HG02885 (cell line): ENCODE data around the gene MOB3B.
A peak's percentile ranks its signal among the peaks of the same experiment; 100 is the strongest.
"Not testable (repeated sequence)": the region's sequence is repeated elsewhere in the genome, so short reads cannot be mapped to it uniquely, and the experiment has no call there.

Source experiments
- ATAC-seq: cut with Tn5 transposase; IDR thresholded peaks from one replicate; pipeline ENCODE4 v1.9.1; 2021; ENCODE audit warnings: mild to moderate bottlenecking; ENCODE audit not compliant: unreplicated experiment, poor library complexity

MOB3B gene

GRCh38 chr9:27453860-27454553 is 75.6 kb downstream of the MOB3B start:
- no peak for ATAC-seq

DNA sequence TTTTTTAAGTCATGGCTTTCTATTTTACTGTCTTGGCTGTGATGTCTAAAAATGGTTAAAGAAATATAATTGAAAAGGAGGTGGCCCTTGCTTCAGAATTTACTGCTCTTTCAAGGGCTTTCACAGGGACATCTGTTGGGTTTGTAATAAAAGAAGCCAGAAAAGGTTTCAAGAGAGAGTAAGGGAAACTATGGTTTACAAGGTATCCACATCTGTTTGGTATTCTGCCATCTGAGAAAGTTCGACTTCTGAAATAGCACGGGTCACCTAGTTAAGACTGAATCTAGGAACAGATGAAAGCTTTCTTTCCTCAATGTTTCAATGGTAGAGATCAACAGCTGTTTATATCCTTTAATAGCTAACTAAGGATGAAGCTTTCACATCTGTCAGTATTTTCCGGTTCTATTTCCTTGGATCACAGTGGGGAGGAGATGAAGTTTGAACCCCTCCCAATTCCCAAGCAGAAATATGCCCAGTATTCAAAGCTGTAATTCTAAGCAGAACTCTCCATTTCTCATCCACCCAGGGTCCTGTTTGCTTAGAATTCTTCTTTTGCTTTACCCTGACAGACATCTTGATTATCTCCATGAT is 78.3 kb downstream of the MOB3B start:
- ATAC-seq: peak; percentile 56

GRCh38 chr9:27450752-27451151 is 78.9 kb downstream of the MOB3B start:
- ATAC-seq: peak; percentile 7

DNA sequence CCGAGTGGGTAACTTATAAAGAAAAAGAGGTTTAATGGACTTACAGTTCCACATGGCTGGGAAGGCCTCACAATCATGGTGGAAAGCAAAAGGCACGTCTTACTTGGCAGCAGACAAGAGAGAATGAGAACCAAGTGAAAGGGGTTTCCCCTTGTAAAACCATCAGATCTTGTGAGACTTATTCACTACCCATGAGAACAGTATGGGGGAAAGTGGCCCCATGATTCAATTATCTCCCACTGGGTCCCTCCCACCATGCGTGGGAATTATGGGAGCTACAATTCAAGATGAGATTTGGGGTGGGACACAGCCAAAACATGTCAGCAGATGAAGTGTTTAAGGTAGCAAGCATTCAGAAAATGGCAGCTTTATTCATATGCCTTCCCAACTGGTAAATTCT is 81.3 kb downstream of the MOB3B start:
- not testable (repeated sequence) for ATAC-seq

- no peak for ATAC-seq
These were observed 82.5 kb downstream of the MOB3B start for GRCh38 chr9:27447031-27447683.

GRCh38 chr9:27445688-27446087 is 83.9 kb downstream of the MOB3B start:
- ATAC-seq: no peak

DNA sequence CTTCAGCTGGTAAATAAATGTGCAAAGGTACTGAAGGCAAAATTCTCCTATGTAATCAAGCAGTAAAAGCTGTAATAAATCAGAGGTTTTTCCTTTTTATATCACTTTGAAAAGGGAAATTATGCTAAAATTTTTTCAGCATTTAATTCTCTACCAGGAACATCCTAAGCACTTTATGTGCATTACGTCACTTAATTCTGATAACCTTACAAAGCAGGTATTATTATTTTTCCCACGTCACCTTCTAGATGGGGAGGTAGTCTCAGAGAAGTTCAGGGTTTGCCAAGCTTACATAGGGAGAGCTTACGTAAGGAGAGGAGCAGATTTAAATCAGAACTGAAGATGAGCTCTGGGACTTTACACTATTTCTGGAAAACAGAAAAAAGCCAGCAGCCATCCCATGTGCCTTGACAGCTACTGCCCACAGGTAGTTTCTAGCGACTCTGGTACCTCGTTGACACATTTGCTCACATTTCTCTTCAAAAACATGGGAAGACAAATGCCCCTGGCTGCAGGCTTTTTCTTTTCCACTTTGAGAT is 84.5 kb downstream of the MOB3B start:
- ATAC-seq: no peak

- no peak for ATAC-seq
These were observed 87.2 kb downstream of the MOB3B start for GRCh38 chr9:27442464-27442863.

DNA sequence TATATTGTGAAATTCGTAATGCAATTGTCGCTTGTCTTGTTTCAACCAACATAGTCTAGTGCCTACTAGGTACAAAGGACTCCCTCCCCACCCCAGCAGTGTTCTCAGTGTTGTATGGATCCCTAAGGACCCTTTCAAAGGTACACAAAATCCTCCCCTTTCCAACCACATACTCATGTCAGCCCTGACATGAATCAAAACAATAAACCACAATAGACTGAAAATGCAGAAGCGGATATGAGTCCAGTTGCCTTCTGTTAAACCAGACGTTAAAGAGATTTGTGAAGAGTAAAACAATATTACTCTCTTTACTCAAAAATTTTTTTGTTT is 87.9 kb downstream of the MOB3B start:
- peak; percentile 97 for ATAC-seq

- ATAC-seq: no peak
These were observed 88.5 kb downstream of the MOB3B start for GRCh38 chr9:27440888-27441740.

DNA sequence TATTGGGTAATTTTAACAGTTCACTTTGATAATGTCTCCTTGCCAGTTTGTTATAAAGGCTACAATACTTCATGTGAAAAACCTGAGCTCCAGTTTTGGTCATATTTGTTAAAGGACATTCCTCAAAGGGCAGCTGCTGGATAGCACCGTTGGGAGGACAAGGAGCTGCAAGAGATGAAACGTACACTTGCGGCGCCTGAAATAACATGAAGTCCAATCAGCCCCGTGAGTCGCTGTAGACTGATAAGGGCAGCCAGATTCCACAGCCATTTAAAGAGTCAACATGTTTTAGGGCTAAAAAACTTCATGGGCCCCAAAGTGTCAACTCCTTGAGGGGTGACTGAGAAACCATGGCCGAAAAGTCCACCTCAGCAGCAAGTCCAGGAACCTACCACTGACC is 91.1 kb downstream of the MOB3B start:
- no peak for ATAC-seq

GRCh38 chr9:27437652-27438373 is 91.8 kb downstream of the MOB3B start:
- ATAC-seq: no peak

GRCh38 chr9:27436234-27436633 is 93.4 kb downstream of the MOB3B start:
- ATAC-seq: no peak

- no peak for ATAC-seq
These were observed 95.8 kb downstream of the MOB3B start for GRCh38 chr9:27433631-27434325.

DNA sequence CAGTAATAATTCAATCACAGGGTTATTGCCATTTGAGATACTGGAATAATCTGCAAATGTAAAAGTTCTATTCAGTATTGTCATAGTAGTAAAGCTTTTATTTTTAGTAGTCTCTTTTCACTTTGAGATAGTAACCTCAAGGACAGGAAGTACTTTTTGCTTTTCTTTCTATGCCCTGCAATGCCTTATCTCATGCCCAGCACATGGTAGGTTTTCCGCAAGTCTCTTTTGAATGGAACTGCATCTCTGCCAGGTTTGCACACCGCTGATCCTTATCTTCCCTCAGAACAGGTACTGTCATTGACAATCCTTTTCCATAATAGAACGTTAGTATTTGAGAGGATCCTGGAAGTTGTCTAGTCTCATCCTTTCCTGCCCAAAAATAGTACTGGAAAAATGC is 97.3 kb downstream of the MOB3B start:
- no peak for ATAC-seq

DNA sequence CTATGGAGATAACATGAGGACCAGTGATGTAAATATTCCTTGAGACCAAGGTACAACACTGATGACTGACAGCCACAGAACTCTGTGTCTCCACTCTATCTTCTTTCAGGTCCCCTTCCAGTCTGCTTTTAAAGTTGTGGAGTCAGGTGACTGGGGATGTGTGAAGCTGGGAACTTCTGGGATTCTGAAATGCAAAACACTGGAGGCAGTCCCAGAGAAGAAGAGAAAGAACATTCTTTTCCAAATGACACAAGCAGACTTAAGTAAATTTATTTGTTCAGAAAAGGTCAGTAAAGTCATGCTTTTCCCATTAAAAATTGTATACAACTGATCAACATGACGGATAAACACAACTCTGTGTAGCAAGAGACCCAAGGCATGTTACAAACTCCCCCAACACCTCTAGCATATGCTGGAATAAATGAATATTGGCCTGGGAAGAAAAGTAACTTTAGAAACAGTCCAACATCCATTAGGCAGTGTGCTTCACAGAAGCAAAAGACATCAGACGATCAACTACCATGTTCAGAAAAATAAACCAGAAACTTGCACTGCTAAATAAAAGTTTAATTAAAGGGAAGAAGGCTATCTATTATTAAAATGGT is 98.0 kb downstream of the MOB3B start:
- no peak for ATAC-seq

DNA sequence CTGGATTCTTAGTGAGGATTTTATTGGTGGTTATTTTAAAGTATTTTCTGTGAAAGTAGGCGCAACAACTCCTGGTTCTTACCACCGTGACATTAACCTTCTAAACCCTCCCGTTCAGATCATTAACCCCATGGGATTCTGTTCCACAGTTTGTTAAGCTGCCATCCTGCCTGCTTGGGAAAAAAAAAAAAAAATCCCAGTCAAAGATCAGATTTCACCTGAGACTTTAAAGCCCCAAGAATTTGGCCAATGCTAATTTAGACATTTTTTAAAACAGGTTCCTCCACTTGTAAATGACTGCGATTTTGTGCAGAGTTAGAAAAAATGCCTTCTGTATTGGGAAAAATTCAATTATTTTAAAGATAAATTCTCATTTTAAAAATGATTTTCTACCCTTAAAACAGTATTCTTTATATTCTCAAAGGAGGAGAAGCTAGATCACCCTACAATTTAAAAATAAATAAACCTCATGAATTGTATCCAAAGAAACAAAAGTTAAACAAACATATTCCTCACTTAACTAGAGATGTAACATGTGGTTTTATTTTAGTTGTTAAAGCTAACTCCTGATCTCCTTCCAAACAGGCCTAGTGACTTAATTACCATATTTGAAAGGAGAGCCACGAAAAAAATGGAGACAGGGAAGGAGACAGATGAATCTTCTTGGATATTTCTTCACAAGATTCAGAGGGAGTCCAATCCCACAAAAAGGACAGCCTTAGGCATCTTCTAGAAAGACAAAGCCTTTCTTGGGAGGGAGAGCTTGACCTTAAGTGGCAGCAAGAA is 98.7 kb downstream of the MOB3B start:
- no peak for ATAC-seq

DNA sequence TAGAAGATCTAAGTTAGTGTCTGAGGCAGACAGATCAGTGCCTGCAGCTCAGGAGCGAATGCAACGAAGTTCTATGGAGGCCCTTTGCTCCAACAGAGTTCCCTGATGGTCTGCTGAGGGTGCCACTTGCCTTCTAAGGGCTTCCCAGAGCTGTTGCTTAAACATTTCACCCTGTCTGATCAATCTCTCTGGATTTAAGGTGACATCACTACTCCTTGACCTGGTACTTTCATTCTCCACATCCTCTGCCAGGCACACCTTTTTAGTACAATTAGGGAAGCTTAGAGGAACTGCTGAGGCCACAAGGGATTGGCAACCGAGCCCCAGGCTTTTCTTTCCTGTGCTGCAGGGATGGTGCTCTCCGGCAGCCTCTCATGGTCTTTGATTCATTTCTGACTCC is 99.7 kb downstream of the MOB3B start:
- ATAC-seq: no peak
